Skin of body (tissue), 2 donors: ENCODE measurements around the gene CTNNA3. TPM values are rescaled to one million over a fixed set of nuclear protein-coding genes. Genes with fewer than 3 reads are reported as not detected.

Experiments
- DNase-seq: peaks from one replicate; lab custom pipeline; 2025; lab: John Stamatoyannopoulos, UW
- total RNA-seq: library from RNA; depleted of rRNA; stranded (reverse); fragments of >200 nt; gene quantifications from one replicate; pipeline ENCODE4 v1.2.3, GENCODE V29; 2014

CTNNA3 gene
- total RNA-seq, 1 donor from 2014 or later, result 7.1 TPM

DNA sequence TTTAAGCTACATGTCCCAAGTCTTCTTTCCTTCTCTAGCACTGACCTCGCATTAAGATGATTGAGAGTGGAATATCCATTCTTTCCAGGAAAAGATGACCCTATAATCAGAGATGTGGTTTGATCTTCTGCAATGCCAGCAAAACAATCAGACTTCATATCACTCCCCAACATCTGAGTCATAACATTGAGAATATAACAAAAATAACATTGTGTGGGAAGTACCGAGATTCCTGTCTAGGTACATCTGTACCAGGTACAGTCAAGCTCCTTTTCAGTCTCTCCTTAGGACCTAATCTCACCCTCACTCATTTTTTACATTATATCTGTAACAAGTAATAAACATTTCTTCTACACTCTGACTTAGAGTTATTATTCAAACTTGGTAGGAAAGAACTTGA is 568.6 kb downstream of the CTNNA3 start:
- DNase-seq, result no peak

DNA sequence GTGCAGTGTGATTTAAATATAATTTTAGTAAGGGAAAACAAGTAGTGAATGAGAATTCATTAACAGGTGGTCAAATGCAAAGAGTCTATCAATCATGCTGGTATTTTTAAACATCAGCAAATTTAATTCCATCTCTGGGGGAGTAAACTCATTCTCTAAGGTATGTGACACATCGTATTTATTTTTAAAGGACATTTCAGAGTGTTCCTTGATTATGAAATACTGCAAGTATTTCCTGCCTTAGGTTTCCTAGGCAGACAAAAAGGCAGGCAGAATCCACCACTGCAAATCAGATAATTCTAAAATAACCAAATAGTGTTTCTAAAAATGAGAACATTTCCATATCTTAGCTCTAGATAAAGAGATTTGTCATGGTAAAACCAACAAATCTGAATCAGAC is 576.3 kb downstream of the CTNNA3 start:
- DNase-seq, result no peak

DNA sequence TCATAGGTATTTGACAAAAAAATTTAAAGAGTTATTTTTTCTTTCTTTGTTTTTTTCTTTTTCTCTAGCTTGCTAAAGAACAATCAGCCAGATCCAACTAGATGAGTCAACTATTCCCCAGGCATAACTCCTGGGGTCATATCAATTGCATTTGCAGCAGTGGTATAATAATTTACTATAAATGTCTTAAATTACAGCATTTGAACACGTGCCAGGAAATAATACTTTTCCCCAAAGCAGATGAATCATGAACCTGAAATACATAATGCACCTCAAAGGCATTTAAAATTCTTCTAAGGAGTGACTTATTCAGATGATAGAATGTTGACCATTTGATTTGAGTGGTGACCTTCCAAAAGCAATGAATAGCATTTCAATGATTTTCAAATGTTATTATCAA is 580.0 kb downstream of the CTNNA3 start:
- DNase-seq, result no peak

DNA sequence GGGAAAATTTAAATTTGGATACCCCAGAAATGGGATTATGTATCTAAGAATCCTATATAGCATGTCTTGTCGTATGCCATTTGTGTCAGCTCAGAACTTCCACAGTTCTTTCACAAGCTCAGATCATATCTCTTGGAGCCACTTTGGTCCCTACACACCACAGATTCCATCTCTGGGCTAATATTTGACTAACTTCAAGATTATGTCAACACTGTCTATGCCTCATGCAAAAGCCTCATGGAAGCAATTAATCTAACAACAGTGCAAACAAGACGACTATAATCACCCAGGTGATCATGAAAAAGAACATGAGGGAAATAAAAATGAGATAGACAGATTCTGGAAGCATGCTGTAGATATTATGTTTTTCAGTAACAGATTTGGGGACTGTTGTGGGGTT is 581.0 kb downstream of the CTNNA3 start:
- no peak for DNase-seq

DNA sequence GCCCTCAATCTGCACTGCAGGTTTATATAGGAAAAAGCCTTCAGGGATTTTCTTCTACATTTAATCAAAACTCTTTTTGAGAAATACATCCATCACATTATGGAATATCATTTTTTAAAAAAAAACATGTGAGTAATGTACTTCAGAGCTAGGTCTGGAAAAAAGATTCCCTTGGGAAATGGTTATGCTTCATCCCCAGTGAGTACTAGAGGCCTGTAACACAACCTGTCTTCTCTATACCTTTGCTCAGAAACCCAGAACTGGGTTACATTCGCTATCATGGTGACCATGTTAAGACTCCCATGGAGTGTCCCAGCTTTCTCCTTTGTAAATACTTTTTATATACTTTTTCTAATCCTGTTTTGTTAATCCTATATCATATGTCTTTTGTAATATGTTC is 583.2 kb downstream of the CTNNA3 start:
- DNase-seq, result no peak

DNA sequence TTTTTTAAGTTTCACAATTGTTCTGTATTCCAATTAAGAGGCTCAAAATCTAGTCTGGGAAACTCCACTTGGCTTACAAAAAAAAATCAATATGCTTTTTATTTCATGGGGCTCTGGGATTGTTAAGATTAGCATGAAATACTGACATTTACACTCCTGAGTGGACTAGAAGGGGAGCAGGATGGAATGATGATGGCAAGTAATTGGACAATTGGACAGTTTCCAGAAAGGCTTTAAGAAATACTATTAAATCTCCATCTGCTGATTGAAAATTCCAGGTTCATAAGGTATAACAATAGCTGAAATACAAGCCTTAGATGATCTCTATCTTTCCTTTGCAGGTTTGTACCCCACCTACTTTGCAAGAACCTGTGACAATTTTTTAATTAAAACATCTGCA is 585.7 kb downstream of the CTNNA3 start:
- DNase-seq, result no peak

DNA sequence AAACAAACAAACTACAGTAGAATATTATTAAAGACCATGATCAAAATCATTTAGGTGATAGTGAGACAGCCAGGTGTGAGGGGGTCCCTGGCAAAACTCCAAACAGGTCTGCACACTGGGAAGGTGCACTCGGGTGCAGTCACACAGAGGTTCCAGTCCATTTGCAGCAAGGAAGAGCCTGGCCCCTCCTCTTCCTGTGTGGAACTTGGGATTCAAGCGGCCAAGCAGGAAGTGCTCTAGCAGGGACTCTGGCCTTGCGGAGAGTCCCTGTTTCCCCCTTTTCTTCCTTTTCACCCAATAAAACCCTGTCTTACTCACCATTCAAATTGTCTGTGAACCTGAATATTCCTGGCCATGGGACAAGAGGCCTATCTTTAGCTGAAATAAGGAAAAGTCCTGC is 588.3 kb downstream of the CTNNA3 start:
- no peak for DNase-seq

DNA sequence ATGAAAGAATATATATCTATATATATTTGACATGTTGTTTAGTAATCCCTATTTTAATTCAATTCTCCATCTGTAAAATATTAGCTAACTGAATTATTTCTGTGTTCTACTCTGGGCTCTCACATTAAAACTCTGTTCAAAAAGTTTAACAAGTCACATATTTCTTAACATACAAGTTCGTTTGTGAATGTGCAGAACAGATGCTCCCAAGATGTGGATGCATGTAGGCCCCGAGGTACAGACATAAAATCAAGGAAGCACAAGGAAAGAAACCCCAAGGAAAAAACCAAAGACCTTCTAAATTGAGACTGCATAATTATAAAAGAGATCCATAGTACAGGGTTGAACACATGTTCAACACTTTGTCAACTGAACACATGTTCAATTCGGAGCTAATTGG is 595.0 kb downstream of the CTNNA3 start:
- DNase-seq, result peak; percentile 93

DNA sequence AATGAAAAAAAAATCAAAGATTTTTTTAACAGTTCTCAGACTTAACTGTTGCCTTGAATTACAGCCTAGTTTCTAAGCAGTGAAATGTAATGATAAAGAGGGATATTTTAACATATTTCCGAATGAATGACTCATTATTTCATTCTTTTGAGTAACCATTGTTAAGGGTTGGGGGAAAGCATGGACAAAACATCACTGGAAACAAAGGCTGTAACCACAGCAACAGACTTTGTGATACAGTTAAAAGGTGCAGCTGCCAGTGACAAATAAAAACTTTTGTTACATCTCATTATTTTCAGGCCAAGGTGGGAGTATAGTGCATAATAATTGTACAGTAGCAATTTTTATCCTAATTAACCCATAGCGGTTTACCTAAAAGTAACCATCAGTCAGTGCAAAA is 597.5 kb downstream of the CTNNA3 start:
- no peak for DNase-seq

DNA sequence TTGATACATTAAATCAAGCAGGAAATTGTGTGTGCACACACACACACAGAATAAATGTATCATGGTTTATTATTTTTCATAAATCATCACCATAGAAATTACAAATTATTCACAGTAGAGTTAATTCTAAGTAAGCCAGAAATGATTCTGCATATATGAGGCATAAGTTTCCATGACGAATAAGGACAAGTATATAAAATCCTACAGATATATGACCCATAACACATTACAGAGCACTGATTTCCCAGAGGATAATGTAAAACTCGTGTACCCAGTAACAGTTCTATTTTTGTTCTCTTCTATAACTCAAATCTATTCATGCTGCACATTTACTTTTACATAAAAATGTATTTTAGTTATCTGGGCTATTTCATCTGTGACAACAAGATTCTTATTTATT is 600.5 kb downstream of the CTNNA3 start:
- peak; percentile 40 for DNase-seq

DNA sequence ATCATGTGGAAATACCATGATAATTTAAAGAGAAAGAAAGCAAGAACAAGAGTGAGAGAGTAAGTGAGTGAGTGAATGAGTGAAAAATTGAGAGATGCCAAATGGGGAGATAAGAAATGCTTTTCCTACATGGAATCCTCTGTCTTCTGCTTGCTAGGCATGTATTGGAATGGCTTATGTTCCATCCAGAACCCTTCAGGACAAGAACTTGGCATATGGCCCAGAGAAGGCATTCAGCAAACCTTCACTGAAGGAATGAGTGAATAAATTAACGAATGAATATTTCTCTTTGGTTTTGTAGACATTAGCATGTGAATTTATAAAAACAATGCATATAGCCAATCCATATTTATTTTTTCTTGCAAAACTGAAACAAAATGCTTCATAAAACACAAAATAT is 608.0 kb downstream of the CTNNA3 start:
- no peak for DNase-seq

DNA sequence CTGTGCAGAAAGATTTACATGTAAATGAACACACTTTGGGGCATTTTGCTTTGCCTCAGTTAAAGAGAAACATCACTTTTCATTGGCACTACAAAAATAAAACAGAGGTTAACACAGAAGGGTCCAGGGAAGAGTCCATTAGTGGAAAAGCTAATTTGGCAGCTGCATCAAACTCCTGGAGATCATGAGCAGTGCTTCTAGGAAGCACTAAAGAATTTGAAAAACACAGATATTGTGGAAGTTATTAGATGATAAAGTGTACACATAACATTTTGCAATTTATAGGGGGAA is 608.9 kb downstream of the CTNNA3 start:
- DNase-seq, result no peak

DNA sequence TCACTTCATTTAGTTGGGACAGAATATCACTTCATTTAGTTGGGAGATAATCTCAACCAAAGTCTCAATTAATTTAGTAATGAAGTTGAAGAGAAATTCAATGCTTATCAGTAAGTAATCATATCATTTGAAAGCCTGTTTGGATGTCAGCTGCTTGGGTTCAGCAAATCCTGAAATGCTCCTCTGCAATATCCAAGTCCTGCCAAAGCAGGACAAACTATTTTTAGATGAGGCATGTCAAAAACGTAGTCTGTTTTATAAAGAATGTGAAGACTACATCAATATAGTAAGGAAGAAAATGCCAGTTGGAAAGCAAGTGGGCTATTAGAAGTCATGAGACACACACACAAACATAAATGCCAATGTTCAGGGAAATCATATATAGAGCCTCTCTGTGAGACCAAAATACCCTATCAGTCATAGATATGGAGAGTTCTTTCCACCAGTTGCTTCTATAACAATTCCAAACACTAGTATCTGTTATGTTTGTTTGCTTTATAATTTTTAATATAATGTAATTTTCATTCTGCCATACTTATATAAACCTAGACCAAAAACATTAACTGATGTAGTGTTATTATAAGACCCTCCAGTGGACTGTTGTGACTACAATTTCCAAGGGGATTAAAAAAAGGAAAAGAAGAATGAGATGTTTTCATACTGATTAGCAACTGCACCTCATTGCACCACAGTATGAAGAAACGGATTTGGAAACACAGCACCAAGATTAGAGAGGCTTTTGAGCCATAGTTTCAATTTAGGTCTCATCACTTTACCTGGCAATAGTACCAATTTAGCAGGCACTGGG is 609.5 kb downstream of the CTNNA3 start:
- DNase-seq, result no peak

DNA sequence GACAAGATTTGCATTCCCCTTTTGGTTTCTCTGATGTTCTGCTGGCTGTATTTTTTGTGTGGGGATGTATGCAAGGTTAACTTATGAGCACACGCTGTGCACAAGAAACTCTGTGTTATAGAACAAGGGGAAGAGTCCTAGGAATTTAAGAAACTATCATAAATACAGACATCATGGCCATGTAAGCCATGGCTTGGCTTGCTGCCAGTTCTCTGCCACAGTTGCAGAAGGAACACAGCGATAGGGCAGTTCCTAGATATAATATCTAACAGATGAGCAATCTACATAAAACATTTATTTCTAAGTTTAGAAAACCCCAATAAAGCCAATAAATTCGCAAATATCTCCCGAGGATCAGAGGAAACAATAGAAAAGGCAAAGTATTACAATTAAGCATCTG is 616.9 kb downstream of the CTNNA3 start:
- no peak for DNase-seq

DNA sequence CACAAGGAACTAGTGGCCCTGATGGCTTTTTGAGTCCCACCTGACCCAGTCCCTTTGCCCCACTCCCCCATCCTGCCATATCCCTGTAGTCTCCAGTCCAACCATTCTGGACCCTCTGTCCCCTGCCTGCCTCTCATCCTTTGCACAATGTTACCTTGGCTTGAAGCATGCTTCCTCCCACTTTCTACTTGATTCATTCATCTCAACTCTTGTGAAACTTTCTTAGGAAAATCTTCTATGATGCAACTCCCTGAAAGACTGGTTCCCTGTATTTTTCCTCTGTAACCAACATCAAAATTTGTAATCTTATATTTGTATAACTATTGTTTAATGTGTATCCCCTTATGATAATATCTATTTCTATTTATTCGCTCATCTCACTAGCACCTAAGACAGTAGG is 618.6 kb downstream of the CTNNA3 start:
- DNase-seq, result no peak

DNA sequence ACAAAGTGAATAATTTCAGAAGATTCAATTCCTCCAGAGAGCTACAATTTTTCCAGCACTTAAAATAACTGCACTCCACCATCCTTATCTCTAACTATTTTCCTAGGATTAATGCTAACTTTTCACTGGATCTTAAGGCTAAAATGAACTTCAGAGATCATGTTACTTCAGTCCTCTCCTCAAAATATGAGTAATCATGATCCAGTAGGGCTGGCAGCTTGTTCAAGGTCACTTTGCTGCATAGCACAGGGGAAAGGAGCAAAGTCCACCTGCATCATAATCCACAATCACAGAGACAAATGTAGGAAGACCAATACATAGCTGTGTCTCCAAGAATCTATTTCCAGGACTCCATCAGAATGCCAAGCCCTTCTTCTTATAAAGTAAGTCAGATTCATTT is 619.9 kb downstream of the CTNNA3 start:
- DNase-seq, result no peak

DNA sequence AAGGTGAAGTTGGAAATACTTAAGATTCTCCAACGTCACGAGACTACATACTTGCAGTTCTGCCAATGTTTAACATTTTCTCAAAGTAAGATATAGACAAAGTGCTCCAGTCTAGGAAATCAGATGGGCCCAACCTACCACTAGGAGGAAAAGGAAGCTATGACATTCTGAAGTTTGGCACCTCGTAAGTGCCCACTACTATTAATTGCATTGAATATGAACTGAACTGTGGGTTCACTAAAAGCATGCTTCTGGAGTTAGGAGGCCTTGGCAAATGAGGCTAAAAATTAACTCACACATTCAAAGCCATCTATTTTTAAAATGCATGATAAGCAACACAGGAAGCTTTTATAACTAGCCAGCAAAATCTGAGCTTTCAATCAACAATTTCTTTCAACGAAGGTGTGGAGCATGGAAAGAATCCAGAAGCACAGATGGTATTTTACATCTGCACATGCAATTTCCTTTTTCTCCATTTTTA is 620.5 kb downstream of the CTNNA3 start:
- DNase-seq, result no peak

DNA sequence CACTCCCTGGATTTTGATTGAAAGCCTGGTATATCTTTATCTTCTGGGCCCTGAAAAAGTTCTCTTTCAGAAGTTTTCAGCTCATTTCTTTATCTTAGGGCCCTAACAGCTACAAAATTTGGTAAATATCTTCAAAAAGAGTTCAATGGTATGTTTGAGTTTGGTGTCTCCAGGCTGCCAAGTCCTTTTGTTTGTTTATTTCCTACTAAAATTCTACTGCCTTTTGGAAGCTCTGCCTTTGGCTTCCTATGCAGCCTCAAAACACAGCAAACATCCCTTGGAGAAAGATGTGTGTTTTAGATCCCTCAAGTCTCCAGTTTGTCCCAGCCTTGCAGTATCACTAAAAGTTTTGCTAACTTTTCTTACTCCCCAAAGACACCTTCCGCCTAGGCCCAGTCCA is 623.3 kb downstream of the CTNNA3 start:
- no peak for DNase-seq

DNA sequence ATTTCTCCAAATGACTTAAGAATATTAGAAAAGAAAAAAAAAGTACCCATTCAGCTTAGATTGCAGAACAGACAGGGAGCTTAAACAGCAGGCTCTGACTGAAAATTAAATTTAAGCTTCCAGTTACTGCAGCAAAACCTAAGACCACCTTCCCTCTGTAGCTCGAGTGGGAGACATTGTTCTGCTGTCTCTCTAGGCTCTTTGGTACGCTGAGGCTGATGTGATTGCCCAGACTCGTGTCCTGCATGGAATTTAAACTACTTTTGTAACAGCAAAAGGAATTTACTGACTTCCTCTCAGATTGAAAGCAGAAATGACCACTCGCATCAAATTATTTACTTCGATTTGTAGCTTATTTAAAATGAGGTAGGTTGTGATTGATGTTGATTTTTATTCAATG is 645.6 kb downstream of the CTNNA3 start:
- no peak for DNase-seq

DNA sequence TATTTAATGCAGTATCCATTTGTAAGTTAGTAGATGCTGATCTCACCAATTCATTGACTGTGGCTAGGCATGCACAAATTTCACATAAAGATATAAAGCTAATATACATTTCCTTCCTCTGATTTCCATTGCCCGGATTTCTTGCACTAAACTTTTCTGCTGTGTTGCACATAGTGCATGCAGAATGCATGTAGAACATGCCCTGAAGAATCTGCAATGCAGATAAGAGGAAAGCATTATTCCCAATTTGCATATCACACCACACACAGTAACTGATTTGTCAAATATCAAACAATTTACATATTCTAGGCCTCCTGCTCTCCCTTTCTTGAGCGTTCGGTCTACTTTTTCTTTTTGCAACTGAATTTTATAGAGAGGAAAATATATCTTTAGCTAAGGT is 646.0 kb downstream of the CTNNA3 start:
- no peak for DNase-seq

DNA sequence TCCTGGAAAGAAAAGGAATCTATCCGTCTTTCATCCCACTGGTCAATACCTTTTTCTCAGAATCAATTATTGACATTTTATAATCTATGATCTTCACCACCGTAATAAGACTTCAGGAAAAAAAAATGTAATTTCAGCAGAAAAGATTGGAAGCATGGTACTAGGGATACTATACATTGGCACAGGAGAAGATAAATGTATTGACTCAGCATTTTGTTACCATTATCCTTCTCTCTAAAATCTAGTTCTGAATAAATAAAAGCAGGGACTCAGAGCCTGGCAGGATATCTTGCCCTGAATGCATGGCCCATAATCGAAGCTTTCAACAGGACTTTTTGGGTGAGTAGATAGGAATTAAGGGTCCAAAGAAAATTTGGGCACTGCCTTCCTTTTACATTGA is 649.5 kb downstream of the CTNNA3 start:
- no peak for DNase-seq

DNA sequence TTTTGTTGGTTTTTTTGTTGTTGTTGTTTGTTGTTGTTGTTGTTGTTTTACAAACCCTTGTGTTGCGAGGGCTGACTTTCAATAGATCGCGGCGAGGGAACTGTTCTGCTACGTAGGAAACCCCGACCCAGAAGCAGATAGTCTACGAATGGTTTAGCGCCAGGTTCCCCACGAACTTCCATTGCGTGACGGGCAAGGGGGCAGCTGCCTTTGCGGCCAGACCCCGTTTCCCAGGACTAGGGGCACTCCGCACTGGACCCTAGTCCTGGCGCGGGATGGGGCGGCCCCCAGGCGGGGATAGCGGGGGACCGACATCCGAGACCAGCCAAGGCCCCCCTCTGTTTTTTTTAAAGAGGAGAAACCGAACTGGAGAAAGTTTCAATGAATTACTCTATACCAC is 650.6 kb downstream of the CTNNA3 start:
- DNase-seq, result no peak

DNA sequence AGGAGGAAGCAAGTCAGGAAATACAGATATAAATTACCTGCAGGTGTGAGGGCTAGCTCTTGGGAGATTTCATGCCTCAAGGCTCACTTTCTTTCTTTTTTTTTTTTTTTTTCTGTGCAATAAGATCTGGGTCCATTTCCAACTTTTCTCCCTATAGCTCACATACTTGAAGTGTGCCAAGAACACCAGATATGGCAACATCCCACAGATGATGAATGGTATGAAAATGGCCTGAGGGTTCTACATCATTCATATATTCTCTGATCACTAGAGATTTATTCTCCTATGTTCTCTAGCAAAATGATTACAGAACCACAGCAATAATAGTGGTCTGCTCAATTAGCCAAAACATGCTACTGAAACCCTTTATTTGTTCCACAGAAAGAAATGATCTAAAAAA is 653.0 kb downstream of the CTNNA3 start:
- DNase-seq, result no peak

DNA sequence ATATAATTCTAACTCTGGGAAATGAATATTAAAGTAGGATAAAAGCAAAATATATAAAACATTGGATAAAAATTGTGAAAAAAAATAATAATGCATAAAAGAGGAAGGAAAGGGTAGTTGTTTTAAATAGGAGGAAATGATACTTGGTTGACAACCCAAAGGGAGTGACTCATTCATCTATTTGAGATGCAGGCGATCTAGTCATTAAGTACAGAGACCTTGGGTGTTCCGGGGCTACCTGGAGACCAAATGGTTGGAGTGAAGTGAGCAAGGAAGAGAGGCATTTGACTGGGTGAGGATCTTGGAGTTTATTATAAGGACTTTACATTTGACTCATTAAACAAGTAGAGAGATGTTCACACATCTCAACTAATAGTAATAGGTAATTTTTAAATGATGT is 659.2 kb downstream of the CTNNA3 start:
- DNase-seq, result no peak
